Motor neuron (in vitro differentiated cells): ENCODE measurements around the gene PLSCR4. TPM values are rescaled to one million over a fixed set of nuclear protein-coding genes. Genes with fewer than 3 reads are reported as not detected.

Experiments used
- ATAC-seq, 8 experiments: fragments of 200-7000 bp; cut with Tn5 transposase; replicated peaks in 6 of 8; 2 replicates each; pipeline ENCODE4 v1.8.0; 2021; ENCODE audit warnings: mild to moderate bottlenecking in 8 of 8, moderate library complexity in 8 of 8
- H3K27ac ChIP-seq, 2 donors: fragments of 250-450 bp; sonication (Bioruptor Pico); 2 replicates each; pipeline ENCODE4 v1.9.0; 2021; ENCODE audit warnings: antibody characterized with exemption in 2 of 2, mild to moderate bottlenecking in 2 of 2, moderate library complexity in 1 of 2
- H3K4me1 ChIP-seq, 2 donors: fragments of 250-450 bp; sonication (Bioruptor Pico); replicated peaks in 1 of 2; 2 replicates each; pipeline ENCODE4 v1.6.1; 2021; ENCODE audit warnings: antibody characterized with exemption in 2 of 2, mild to moderate bottlenecking in 2 of 2, moderate library complexity in 1 of 2
- H3K4me3 ChIP-seq, 5 donors: fragments of 250-450 bp; sonication (Bioruptor Pico); 2 replicates each; pipeline ENCODE4 v1.9.0; 2021; ENCODE audit warnings: antibody characterized with exemption in 5 of 5, mild to moderate bottlenecking in 5 of 5, moderate library complexity in 4 of 5
- WGBS, 10 experiments: fragments of 450-650 bp; shearing (Covaris generic); methylation state at CpG; one replicate each; pipeline ENCODE4 v1.0.0; 2022; 5-methylcytosine and 5-hydroxymethylcytosine counted together
- in situ Hi-C, 9 experiments: fragments of 400-800 bp; cut with MboI; loops; one replicate each; pipeline ENCODE4 v1.15.0; 2021; ENCODE audit warnings: low sequenced_read_pairs in 9 of 9, low pct_unique_long_range_greater_than_20kb in 2 of 9; ENCODE audit not compliant: unreplicated experiment in 9 of 9
- total RNA-seq, 8 experiments: library from RNA; unstranded; fragments of 300-600 nt; gene quantifications; 2 replicates each; pipeline versions ENCODE4 v1.2.3 to v1.2.4, GENCODE V29; 2022

PLSCR4 gene
- total RNA-seq, 8 experiments from 2014 or later = 0.27 to 46.5 (median 3.5) TPM

DNA sequence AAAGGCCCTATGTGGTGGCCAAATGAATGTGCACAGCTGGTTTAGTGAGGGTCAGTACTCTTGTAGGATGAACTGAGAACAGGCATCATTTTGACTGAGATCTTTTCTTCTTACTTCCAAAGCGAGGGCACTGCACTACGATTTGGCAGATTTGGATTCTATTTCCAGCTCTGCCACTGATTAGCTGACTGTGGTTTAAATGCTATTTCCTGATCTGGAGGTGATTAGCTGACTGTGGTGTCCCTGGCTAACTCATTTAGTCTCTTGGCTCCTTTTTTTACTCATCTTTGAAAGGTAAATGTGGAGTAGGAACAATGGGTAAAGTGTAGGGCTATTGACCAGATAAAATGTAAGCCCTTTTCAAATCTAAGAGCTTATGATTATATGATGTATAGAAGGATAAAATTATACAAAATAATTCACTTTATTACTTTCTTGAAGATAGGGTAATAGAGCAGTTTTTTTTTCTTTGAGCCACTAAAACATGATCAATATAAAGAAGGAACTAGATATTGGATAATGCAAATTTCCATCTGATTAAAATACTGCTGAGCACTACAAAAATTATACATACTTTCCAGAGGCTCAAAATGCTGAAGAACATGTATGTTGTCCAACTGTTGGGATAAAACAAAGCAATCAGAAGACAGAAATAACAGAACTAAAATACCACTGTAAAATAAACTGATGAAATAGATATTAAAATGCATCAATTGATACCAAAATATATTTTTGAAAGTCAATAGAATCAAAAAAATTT, 50.3 kb downstream of the PLSCR4 start:
- 20 to 100% (median 71%) methylated on average over 1 to 2 of the region's 2 CpGs; no CpG with 5 or more reads in 3 of the 10 experiments for WGBS, 10 experiments
- H3K4me3 ChIP-seq = no peak overlapping the region

DNA sequence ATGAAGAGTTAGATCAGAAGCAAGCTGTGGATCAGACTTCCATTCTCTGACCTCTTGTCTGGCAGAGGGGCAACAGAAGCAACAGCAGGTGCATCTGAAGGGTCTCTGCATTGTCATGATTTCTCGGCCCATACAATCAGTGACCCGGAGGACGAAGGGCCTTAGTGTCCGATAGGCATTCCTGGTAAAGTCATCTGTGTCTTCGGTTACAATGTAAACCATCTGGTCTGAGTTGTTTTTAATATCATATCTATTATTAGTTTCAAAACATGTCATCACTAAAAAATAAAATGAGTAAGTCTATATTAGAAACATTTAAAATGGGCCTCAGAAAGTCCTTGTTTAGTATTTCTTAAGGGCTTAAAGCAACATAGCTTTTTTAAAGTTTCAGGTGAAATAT, 51.1 kb downstream of the PLSCR4 start:
- no peak for ATAC-seq
- in situ Hi-C loops = loop anchor here in 6 of 9 experiments (25.0 kb wide), 3 partner anchors 137 to 388 kb away; no protein-coding TSS in a partner anchor
- no peak overlapping the region for H3K27ac ChIP-seq
- H3K4me1 ChIP-seq = no peaks in the 10 kb centered on the region
- 87 to 100% (median 93%) methylated on average over 1 to 5 of the region's 5 CpGs; no CpG with 5 or more reads in 5 of the 10 experiments for WGBS, 10 experiments
- no peak overlapping the region for H3K4me3 ChIP-seq

More for the DNA sequence above, 50.3 kb downstream of the PLSCR4 start:
- no peak overlapping the region for H3K27ac ChIP-seq
- no peaks in the 10 kb centered on the region for H3K4me1 ChIP-seq
- in situ Hi-C loops = loop anchor here in 5 of 9 experiments (25.0 kb wide), 2 partner anchors 362 to 387 kb away; no protein-coding TSS in a partner anchor
- ATAC-seq = no peak

DNA sequence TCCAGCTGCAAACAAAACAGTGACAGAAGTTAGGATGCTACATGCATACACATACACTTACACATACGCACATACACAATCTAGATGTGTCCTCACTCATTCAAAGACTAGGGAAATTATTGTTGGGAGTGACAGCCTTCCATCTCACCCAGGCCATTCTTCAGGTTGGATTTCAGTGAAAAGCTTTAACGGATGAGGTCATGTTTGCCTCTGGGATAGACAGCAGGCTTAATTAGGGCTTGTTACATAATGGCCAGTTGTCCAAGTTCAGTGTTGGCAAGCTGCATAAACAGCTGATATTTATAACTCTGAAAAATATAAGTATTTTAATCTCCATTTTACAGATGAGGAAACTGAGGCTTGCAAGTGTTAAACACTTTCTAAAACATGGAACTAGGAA, 54.1 kb downstream of the PLSCR4 start:
- Histone ChIP-seq H3K4me1 (no peaks in the 10 kb centered on the region), H3K4me3 (no peak overlapping the region), H3K27ac (no peak overlapping the region)
- ATAC-seq = no peak
- in situ Hi-C loops = loop anchor here in 2 of 9 experiments (25.0 kb wide), 1 partner anchor 134 kb away; no protein-coding TSS in a partner anchor
- 80 to 100% (median 83%) methylated on average over 1 to 2 of the region's 2 CpGs; no CpG with 5 or more reads in 5 of the 10 experiments for WGBS, 10 experiments

DNA sequence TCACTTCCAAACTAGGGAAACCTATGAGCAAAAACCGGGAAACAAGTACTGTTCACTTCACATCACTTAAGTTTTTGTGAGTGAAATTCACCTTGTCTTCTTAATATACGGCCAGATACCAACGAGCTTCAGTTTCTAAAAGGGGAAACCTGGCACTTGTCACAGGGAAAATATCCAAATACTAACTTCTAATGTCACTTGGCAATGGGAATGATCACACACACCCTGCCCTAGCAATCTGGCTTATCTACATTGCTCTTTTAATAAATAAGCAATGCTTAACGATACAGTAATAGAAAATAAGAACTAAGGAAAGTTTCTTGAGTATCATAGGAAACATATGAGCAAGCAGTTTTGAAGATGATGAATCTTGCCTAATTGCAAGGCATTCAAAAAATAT, 55.3 kb downstream of the PLSCR4 start:
- no peak for ATAC-seq
- in situ Hi-C loops = loop anchor here in 2 of 9 experiments (25.0 kb wide), 1 partner anchor 133 kb away; no protein-coding TSS in a partner anchor
- WGBS, 10 experiments = 10 to 100% (median 77%) methylated on average over 2 to 4 of the region's 4 CpGs
- no peak overlapping the region for H3K27ac ChIP-seq
- no peak overlapping the region for H3K4me3 ChIP-seq
- H3K4me1 ChIP-seq = no peaks in the 10 kb centered on the region

DNA sequence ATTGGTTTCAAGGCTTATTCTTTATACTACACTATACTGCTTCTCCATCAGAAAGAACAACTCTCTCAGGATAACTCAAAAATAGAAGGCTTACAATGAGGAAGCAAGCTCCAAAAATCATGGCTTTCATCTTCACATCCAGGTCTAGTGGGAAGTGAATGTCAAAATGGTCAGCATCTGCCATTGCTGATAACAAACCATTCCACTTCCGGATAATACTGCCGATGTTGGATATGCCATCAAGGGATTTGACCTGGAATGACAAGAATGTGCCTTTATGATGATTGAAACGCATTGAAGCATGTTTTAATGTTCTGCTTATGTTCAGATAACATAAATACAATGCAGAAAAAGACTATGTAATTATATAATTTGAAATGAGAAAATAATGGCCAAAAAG, 55.9 kb downstream of the PLSCR4 start:
- 60 to 100% (median 93%) methylated on average over 1 to 3 of the region's 3 CpGs; no CpG with 5 or more reads in 3 of the 10 experiments for WGBS, 10 experiments
- in situ Hi-C loops = loop anchor here in 2 of 9 experiments (25.0 kb wide), 1 partner anchor 133 kb away; no protein-coding TSS in a partner anchor
- Histone ChIP-seq H3K4me1 (no peaks in the 10 kb centered on the region), H3K4me3 (no peak overlapping the region), H3K27ac (no peak overlapping the region)
- ATAC-seq = no peak

DNA sequence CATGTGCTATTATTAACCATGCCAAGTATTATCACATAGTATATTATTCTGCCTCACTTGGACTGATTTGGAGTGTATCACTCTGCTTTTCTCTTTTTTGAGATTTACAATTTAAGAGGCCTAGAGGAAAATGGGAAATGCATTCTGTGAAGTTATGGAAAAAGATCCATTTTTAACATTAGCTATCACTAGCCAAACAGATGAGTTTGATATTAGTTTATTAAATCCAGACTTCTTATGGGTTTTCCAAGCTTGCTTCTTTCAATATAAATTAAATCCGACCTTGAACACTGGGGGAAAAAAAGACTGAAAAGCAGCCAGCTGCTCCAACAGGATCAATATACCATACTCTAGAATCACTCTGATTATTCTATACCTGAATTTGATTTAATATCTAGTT, 59.9 kb downstream of the PLSCR4 start:
- ATAC-seq = no peak
- Histone ChIP-seq H3K4me1 (peaks cover 0 to 2% of the 10 kb centered on the region in 2 donors), H3K27ac (no peak overlapping the region), H3K4me3 (no peak overlapping the region)
- in situ Hi-C loops = loop anchor here in 2 of 9 experiments (25.0 kb wide), 1 partner anchor 129 kb away; no protein-coding TSS in a partner anchor
- 0 to 100% (median 94%) methylated on average over 1 of the region's 1 CpG; no CpG with 5 or more reads in 3 of the 10 experiments for WGBS, 10 experiments

DNA sequence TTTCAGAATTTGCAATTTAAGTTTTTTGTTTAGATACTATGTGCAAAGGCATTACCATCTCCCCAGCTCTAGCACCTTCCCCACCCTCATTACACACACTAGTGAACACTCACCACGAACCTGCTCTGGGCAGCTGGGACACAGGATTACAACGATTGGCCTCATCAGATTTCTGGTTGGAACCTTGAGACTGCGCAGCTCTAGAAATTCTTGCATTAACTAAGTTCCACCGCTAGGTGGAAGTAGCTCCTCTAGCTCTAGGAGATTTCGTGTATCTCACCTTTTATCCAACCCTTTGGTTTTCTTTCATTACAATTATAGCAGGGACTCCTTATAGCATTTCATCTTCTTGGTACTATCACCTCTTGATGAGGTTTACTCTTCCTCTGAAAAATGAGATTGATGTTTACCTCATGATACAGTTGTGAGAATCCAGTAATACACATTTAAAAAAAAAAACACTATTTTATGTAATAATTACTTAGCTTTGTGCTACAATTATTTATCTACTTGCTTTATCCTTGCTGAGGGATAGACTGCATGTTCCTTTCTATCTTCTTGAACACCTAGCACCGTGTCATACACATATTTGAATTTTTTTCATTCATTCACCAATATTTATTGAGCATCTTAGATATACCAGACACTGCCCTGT, 61.3 kb downstream of the PLSCR4 start:
- Histone ChIP-seq H3K27ac (no peak overlapping the region), H3K4me1 (peaks cover 0 to 2% of the 10 kb centered on the region in 2 donors), H3K4me3 (no peak overlapping the region)
- 0 to 20% (median 2%) methylated on average over 2 to 6 of the region's 6 CpGs for WGBS, 10 experiments
- ATAC-seq = peak; percentile 58 to 94 (median 76)
- in situ Hi-C loops = loop anchor here in 2 of 9 experiments (25.0 kb wide), 1 partner anchor 127 kb away; no protein-coding TSS in a partner anchor

DNA sequence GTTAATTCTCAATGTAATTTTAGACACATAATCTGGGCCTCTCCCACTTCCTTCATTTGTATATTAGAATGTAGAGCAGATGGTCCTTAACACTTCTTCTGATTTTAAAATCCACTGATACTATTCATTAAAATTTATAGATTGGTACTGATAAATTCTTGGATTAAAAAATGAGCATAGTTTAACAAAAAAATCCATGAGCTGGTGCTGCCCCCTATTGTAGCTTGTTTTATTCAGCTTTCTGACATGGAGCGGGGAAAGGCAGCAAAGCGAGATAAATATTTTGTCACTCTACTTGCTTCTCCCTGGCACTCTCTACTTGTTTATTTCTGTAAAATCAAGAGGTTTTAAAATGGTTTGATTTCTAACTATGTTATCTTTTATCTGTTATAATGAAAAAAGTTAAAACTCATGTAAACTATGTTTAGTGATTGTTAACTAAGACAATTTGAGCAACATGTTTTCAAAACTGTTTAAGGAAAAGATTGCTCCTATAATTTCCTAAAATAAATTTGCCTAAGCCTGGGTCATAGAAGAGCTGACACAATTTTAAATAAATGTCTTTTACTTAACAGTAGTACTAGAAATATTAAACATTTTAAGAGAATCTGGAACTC, 63.5 kb downstream of the PLSCR4 start:
- Histone ChIP-seq H3K4me3 (no peak overlapping the region), H3K27ac (no peak overlapping the region), H3K4me1 (peaks cover 0 to 2% of the 10 kb centered on the region in 2 donors)
- WGBS, 10 experiments = 17 to 92% (median 59%) methylated on average over 1 to 2 of the region's 2 CpGs; no CpG with 5 or more reads in 1 of the 10 experiments
- peak in 1 of 8 experiments; percentile 19 for ATAC-seq
- in situ Hi-C loops = loop anchor here in 2 of 9 experiments (25.0 kb wide), 1 partner anchor 125 kb away; no protein-coding TSS in a partner anchor

DNA sequence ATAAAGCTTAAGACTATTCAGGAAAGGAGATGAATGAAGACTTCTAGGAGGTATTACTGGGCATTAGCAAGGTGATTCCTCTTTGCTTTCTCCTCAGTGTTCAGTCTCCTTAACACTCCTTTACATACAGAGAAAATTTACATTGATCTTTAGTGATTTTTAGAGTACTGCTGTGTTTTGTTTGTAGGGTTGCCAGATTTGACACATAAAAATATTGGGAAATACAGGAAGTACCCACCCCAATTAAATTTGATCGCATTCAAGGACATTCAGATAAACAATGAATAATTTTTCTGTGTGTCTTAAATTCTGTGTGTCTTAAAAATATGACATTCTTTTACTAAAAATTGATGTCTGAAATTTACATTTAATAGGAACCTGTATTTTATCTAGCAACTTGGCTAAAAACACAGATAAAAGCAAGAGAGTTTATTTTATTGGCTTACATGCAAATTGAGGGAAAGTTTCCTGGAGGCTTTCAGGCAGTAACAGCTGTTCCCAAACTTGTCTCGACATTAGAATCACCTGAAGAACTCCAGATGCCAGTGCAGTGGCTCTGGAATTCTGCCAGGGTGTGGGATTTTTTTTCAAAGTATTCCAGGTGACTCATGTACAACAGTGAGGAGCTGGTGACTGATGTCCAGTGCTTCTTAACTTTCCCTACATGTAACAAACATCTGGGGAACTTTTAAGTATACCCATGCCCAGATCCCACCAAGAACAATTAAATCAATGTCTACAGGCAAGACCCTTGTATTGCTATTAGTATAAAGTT, 66.5 kb downstream of the PLSCR4 start:
- no peak overlapping the region for H3K4me3 ChIP-seq
- H3K4me1 ChIP-seq = peaks cover 0 to 2% of the 10 kb centered on the region in 2 donors
- 0 to 100% (median 72%) methylated on average over 1 to 2 of the region's 2 CpGs for WGBS, 10 experiments
- H3K27ac ChIP-seq = no peak overlapping the region
- ATAC-seq = peak in 2 of 8 experiments; percentile 12 to 31
- in situ Hi-C loops = loop anchor here in 2 of 9 experiments (25.0 kb wide), 1 partner anchor 122 kb away; no protein-coding TSS in a partner anchor

- H3K27ac ChIP-seq = no peak overlapping the region
- in situ Hi-C loops = loop anchor here in 2 of 9 experiments (25.0 kb wide), 1 partner anchor 119 kb away; no protein-coding TSS in a partner anchor
- H3K4me3 ChIP-seq = no peak overlapping the region
- no peak for ATAC-seq
- H3K4me1 ChIP-seq = no peaks in the 10 kb centered on the region
- WGBS, 10 experiments = 80 to 100% (median 95%) methylated on average over 1 to 5 of the region's 5 CpGs
Observed at GRCh38 chr3:146181216-146181615, 69.7 kb downstream of the PLSCR4 start.

- Histone ChIP-seq H3K4me3 (no peak overlapping the region), H3K27ac (no peak overlapping the region), H3K4me1 (no peaks in the 10 kb centered on the region)
- in situ Hi-C loops = loop anchor here in 2 of 9 experiments (25.0 kb wide), 1 partner anchor 118 kb away; no protein-coding TSS in a partner anchor
- WGBS, 10 experiments = 85 to 100% (median 97%) methylated on average over 2 to 6 of the region's 6 CpGs
- ATAC-seq = no peak
Observed at GRCh38 chr3:146180376-146180775, 70.5 kb downstream of the PLSCR4 start.
